ENCODE data around the gene ATP10B.

ATP10B gene

DNA sequence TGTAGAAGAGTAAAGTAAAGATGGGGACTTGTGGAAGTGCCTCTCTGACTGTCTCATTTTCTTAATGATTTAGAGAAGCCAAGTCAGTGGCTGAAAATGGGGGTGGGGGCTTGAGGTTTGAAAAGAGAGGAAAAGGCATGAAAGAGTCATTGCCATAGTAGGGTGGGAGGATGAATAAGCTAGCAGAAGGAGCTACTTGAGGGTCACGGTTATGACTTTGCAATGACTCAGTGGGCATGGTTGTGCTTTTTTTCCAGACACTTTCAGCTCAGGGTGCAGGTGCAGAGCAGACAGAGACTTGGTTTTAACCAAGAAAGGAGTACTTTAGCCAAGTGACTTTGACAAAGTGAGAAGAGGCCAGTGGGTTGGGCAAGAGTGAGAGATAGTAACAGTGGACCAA is 312.6 kb downstream of the ATP10B start:
- no peak for DNase-seq (ENCODE audit: low read depth in 1 of 2, low spot score in 1 of 2)
- in situ Hi-C loops (cut with HindIII; ENCODE audit: low pct_unique_long_range_greater_than_20kb, low sequenced_read_pairs): no loop called here
- TF ChIP-seq JUND (IDR thresholded peaks at IDR 0.05; ENCODE audit: low read depth): no peak

DNA sequence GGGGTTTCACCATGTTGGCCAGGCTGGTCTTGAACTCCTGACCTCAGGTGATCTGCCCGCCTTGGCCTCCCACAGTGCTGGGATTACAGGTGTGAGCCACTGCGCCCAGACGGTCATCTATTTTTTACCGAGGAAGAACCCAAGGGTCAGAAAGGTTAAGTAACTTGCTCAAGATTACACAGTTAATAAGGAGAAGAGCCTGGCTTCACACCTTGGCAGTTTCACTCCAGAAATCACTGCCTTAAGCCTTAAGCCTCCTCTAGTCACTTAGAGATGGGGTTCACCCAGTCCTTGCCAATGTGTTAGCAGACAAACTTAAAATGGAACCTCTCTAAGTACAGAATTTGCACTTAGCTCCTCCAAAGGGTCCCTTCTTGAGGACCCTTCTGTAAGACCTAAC is 314.1 kb downstream of the ATP10B start:
- TF ChIP-seq JUND (IDR thresholded peaks at IDR 0.05; ENCODE audit: low read depth): no peak
- no peak for DNase-seq (ENCODE audit: low read depth in 1 of 2, low spot score in 1 of 2)
- in situ Hi-C loops (cut with HindIII; ENCODE audit: low pct_unique_long_range_greater_than_20kb, low sequenced_read_pairs): no loop called here

DNA sequence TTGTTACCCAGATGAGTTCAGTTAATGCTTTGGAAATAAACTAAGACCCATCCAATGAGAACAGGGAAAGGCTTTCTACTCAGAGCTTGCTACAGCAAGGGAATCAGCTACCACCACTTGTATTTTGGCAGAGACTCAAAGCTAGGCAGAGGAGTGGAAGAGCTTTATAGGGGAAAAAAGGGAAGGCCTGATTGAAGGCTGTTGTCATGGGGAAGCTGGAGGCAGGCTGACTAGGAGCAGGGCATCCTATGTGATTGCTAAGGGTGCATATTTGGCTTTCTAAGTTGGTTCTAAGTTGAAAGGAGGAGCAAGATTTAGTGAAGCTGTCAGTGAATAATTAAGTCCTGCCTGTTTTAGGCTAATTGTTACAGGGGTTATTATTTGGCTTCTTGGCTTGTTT is 314.9 kb downstream of the ATP10B start:
- no peak for DNase-seq (ENCODE audit: low read depth in 1 of 2, low spot score in 1 of 2)
- no peak for TF ChIP-seq JUND (IDR thresholded peaks at IDR 0.05; ENCODE audit: low read depth)
- in situ Hi-C loops (cut with HindIII; ENCODE audit: low pct_unique_long_range_greater_than_20kb, low sequenced_read_pairs): no loop called here

- DNase-seq (ENCODE audit: low read depth in 1 of 2, low spot score in 1 of 2): no peak
- in situ Hi-C loops (cut with HindIII; ENCODE audit: low pct_unique_long_range_greater_than_20kb, low sequenced_read_pairs): no loop called here
- TF ChIP-seq JUND (IDR thresholded peaks at IDR 0.05; ENCODE audit: low read depth): no peak
Measured at GRCh38 chr5:160534914-160535313, 317.1 kb downstream of the ATP10B start.

- no peak for DNase-seq (ENCODE audit: low read depth in 1 of 2, low spot score in 1 of 2)
- TF ChIP-seq JUND (IDR thresholded peaks at IDR 0.05; ENCODE audit: low read depth): no peak
- in situ Hi-C loops (cut with HindIII; ENCODE audit: low pct_unique_long_range_greater_than_20kb, low sequenced_read_pairs): no loop called here
Measured at GRCh38 chr5:160534125-160534524, 317.9 kb downstream of the ATP10B start.

DNA sequence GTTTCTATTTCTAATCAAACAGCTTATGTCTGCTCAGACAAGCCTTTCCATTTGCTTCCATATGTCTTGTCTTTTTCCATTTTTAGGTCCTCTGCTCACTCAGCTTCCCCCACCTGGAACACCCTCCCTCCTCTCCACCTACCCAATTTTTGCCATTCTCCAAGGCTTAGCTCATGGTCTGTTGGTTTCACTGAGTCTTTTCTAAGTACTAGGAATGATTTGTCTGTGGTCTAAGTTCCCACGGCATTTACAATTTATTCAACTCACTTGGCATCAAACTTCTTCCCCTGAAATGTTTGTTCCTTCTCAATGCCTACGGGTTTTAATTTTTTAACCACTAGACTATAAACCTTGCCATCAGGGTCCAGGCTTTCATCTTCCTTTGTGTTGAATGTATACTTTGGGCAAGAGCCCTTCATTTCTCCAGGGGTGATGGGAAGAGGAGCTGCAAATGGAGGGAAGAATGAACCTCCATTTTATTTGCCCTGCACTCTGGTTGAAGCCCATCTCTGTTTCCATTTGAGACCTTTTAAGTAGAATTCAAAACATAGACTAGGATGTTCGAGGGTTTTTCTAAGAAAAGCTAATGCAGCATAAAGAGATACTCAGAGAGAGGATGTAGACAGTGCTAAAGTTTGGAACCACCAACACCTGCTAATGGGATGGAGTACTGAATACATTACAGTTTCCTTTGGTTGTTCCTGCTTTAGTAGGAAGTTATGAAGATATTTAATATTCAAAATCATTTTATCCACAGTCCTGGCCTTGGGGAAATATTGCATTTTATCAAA is 326.3 kb downstream of the ATP10B start:
- TF ChIP-seq JUND (IDR thresholded peaks at IDR 0.05; ENCODE audit: low read depth): no peak
- no peak for DNase-seq (ENCODE audit: low read depth in 1 of 2, low spot score in 1 of 2)
- in situ Hi-C loops (cut with HindIII; ENCODE audit: low pct_unique_long_range_greater_than_20kb, low sequenced_read_pairs): no loop called here

- no peak for TF ChIP-seq JUND (IDR thresholded peaks at IDR 0.05; ENCODE audit: low read depth)
- in situ Hi-C loops (cut with HindIII; ENCODE audit: low pct_unique_long_range_greater_than_20kb, low sequenced_read_pairs): no loop called here
- no peak for DNase-seq (ENCODE audit: low read depth in 1 of 2, low spot score in 1 of 2)
Measured at GRCh38 chr5:160524827-160525226, 327.2 kb downstream of the ATP10B start.

DNA sequence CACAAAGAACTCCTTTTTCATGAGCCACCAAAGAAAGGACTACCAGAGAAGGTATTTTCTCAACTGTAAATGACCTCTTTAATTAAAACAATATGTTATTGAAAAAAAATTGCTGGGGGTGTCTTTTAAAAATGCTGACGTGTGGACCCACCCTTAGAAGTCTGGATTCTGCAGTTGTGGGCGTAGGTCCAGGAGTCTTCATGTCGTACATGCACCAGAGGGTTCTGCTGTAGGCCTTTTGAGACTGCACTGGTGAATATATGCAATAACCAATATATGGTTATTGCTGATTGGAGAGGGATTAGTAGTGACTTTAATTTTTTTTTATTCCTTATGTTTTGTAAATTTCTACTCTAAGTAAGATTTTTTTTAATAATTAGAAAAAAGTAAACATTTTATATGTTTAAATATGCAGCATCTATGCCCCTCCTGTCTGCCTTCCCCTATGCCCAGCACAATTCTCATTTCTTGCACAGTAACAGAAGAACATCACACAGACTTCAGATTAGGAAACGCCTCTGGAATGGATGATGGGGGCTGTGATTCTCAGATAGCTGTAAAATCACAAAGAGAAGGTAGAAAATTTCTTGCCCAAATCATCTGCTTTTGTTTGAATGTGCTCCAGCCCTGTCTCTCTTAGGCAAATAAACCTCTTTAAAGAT is 328.4 kb downstream of the ATP10B start:
- no peak for DNase-seq (ENCODE audit: low read depth in 1 of 2, low spot score in 1 of 2)
- TF ChIP-seq JUND (IDR thresholded peaks at IDR 0.05; ENCODE audit: low read depth): no peak
- in situ Hi-C loops (cut with HindIII; ENCODE audit: low pct_unique_long_range_greater_than_20kb, low sequenced_read_pairs): no loop called here

DNA sequence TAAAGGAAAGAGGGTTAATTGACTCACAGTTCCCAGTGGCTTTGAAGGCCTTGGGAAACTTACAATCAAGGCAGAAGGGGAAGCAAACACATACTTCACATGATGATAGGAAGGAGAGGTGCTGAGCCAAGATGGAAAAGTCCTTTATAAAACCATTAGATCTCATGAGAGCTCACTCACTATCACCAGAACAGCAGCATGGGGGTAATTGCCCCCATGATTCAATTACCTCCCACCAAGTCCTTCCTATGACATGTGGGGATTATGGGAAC is 330.7 kb downstream of the ATP10B start:
- no peak for DNase-seq (ENCODE audit: low read depth in 1 of 2, low spot score in 1 of 2)
- no peak for TF ChIP-seq JUND (IDR thresholded peaks at IDR 0.05; ENCODE audit: low read depth)
- in situ Hi-C loops (cut with HindIII; ENCODE audit: low pct_unique_long_range_greater_than_20kb, low sequenced_read_pairs): no loop called here

DNA sequence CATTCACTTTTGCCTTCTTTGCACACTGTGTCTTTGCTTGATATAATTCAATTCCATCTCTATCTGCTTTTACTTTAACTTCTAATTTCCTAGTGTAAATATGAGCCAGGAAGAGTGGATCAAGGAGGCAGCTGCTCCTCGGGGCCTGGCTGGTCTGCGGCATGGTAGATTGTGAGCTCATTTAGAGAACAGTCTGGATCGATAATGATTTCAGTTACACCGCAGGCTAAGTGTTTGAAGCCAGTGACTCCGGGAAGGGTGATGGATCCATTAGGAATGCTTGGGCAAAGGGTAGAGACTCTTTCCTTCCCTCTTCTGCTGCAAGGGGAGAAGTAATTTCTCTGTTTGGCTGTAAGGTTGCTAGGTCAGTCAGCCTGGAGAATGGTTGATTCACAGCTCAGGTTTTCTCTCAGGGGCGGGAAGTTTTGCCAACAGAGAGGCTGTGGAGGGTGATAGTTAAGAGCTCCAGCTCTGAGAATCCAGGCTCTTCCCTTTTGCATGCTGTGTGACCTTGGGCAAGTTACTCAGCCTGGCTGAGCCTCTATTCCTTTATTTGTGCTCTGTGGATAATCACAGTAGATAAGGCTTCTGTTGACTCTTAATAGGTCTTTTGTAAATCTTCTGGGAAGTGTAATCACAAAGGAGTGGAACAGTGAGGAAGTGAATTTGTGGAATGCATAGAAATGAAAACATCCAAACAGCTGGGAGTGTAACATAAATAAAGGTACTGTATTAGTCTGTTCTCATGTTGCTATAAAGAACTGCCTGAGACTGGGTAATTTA is 331.2 kb downstream of the ATP10B start:
- TF ChIP-seq JUND (IDR thresholded peaks at IDR 0.05; ENCODE audit: low read depth): no peak
- in situ Hi-C loops (cut with HindIII; ENCODE audit: low pct_unique_long_range_greater_than_20kb, low sequenced_read_pairs): no loop called here
- DNase-seq (ENCODE audit: low read depth in 1 of 2, low spot score in 1 of 2): no peak

DNA sequence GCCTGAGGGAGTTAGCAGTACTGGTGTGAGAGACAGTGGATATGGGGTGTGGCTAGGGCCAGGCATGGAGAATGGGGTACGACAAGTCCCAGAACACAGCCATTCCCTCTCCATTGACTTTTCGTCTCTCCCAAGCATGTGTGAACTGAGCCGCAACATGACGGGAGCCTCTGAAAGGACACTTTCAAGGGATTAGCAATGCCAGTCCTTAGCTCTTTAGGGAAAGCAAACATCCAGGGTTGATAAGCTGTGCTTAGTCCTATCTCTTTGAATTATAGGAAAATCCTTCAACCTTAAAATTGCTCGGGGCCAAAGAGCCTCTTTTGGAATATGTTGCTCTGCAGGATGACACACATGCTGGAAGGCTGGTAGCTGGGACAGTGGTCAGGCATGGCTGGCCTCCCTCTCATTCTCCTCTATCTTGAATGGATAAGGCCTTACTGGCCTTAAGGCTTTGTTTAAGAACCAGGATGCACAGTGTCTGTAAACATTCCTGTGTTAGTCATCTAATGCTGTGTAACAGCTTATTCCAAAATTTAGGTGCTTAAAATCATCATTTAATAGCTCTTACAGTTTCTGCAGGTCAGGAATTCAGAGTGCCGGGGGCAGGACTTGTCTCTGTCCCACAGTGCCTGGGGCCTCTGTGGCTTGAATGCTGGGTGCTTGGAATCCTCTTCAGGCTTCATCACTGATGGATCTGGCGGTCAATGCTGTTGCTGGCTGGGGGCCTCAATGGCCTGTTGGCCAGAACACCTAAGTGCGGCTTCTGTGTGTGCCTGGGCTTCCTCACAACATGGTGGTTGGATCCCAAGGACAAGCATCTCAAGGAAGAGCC is 335.1 kb downstream of the ATP10B start:
- no peak for TF ChIP-seq JUND (IDR thresholded peaks at IDR 0.05; ENCODE audit: low read depth)
- in situ Hi-C loops (cut with HindIII; ENCODE audit: low pct_unique_long_range_greater_than_20kb, low sequenced_read_pairs): no loop called here
- no peak for DNase-seq (ENCODE audit: low read depth in 1 of 2, low spot score in 1 of 2)

DNA sequence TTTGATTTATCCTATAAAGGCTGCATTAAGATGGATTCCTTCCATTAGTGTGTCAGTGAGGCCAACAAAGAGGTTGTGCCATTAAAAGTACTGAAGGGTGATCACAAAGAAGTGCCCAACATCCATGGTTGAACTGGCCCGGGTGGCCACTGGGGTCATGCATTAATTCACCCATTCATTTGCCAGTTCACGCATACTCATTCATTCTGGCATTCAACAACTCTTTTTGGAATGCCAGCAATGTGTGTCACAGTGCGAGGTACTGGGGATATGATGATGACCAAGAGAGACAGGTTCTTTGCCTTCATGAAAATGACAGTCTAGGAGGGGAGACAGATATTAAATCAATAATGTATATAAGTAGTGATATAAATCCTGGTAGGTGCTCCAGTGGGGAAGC is 337.1 kb downstream of the ATP10B start:
- no peak for TF ChIP-seq JUND (IDR thresholded peaks at IDR 0.05; ENCODE audit: low read depth)

More for the DNA sequence above, 337.1 kb downstream of the ATP10B start:
- no peak for DNase-seq (ENCODE audit: low read depth in 1 of 2, low spot score in 1 of 2)
- in situ Hi-C loops (cut with HindIII; ENCODE audit: low pct_unique_long_range_greater_than_20kb, low sequenced_read_pairs): no loop called here
